NCI-H226 (cell line): ENCODE measurements around the gene FAM149B1.
"Not testable (repeated sequence)": the region's sequence is repeated elsewhere in the genome, so short reads cannot be mapped to it uniquely, and the experiment has no call there.

Experiments used
- DNase-seq: peaks from one replicate; pipeline ENCODE4 v3.0.0-alpha.2; 2015

Gene FAM149B1

DNA sequence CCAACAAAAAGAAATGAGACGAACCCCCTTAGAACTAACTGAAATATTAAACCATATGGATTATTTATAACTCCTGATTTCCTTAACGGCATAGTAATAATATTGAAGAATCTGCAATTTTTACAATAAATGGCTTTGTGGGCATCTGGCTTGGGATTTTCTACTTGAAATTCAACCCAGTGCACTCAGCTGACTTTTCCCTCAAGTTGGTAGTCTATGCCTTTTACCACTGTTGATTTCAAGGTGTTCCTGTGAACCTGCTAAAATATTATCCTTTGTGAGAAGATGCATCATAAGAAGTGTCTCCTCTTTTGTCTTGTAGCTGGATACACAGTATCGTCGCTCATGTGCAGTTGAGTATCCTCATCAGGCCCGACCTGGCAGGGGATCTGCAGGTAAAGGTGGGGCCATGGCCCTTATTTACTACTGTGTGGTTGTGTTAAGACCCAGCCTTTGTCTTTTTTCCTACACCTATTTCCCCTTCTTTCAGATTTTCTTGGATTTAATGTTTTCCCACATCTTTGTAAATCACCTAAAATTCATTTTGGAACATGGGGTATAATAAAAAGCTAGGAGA is 71.2 kb downstream of the FAM149B1 start:
- no peak for DNase-seq

DNA sequence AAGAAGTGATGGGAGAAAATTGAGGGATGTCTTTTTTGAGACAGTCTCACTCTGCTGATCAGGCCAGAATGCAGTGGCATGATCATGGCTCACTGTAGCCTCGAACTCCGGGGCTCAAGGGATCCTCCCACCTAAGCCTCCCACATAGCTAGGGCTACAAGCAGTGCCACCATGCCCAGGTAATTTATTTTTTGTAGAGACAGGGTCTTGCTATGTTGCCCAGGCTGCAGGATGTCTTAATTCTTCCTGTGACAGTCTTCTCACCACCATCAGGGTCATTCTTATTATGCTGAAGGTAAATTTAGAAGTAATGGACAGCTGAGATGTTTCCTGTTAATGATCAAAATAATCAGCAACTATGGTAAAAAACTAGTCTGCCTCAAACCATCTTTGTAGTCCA is 72.0 kb downstream of the FAM149B1 start:
- no peak for DNase-seq

DNA sequence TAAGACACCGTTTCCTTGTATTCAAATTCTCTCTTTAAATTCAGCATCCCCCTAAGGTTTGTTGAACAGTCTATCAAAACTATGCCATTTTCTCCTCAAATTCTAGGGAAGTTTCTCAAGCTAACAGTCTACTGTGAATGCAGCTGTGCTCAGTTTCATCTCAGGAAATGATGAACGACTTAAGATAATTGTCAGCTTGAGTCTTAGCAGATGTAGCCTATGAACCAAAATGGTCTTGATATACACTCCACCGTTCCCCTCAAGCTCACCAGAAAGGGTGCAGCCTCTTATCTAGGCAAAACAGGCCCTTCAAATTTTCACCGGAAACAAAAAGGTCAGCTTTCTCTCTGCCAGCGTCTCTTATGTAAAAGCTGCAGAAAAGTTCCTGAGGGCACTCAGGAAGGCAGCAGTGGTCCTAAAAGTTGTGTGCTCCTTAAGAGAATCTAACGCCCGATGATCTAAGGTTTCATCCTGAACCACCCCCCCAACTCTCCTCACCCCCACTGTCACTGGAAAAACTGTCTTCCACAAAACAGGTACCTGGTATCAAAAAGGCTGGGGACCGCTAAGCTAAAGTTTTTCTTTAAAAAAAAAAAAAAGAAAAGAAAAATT is 77.1 kb downstream of the FAM149B1 start:
- no peak for DNase-seq

DNA sequence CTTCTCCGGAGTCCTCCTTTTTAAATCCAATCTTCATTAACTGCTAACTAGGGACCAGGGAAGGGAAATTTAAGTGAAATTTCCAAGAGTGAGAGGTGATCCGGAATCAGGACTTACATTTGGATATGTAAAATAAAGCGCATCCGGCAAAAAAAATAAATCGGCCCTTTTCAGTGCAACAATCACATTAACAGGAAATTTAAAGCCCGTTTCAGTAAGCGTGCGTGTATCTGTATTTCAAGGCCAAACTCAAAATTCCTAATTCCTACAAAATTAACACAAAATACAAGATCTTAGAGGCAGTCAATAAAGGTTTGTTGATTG is 78.4 kb downstream of the FAM149B1 start:
- DNase-seq = no peak

DNA sequence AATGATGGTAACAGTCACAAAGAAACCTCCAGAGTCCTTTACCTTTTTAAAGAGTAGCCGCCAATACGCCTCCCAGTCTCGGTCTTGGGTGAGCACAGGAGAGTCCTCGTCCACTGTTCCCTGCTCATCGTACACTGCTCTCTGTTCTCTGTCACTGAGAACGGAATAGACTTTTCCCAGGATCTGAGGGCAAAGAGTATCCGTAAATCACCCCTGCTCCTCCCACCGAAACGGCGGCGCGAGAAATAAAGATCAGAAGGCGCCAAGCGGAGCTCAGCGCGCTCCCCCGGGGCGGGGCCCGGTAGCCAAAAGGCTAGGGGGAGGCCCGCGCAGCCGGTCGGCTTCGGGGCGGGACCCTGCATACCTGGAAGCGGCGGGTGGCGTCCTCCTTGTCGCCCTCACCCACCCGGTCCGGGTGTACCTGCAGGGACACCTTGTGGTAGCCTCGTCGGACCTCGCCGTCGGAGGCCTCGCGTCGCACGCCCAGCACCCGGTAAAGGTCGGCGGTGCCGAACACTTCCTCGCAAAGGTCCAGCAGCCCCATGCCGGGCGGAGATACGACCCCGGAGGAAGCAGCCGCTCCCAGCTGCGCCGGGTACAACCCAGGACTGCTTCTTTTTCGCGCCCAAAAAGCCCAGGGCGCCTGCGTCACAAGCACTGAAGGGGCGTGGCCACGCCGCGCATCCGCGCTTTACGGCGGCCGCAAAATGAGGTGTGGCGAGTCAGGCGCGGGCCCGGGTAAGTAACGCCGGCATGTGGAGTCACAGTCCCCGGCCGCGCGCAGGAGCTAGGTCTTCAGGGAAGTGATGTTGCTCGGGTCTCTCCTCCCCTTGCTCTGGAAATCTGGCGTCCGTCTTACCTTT is 79.0 kb downstream of the FAM149B1 start, which contains the start of gene DNAJC9:
Gene DNAJC9 (minus strand): TSS at position 610 of the 863 bp plus-strand sequence. CDS start 66 bp downstream, at position 544.
- peak; percentile 86 for DNase-seq

DNA sequence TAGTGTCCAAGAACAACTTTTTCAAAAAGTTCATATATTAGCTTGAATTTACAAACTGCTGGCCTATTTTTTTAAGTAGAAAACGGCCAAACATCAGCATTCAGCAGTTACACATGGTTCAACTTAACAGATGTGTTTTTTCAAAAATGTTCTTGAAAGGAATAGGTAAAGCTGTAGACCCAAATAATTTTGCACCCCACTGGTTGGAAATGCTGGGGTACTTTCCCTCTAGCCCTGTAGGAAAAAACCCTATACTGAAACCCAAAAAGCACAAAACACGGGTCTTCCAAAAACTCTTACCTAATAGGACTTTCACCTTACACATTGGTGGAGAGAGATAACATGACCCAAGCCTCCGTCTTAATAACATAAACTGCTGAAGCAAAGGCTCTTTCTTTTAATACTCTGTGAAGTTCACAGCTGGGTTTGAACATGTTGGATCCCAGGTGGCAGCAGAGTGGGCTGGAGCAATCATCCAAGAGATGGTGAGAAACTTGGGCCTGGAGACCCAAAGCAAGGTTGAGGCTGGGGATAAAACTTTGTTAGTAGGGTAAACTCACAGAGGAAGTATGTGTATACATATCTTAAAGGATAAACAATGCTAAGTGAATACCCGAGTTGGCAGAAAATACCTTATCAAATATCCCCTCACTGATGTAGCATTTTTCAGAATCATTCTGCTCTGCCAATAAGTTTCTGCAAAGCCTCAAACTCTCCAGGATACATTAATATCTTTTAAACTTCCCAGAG is 79.8 kb downstream of the FAM149B1 start:
- DNase-seq = no peak

DNA sequence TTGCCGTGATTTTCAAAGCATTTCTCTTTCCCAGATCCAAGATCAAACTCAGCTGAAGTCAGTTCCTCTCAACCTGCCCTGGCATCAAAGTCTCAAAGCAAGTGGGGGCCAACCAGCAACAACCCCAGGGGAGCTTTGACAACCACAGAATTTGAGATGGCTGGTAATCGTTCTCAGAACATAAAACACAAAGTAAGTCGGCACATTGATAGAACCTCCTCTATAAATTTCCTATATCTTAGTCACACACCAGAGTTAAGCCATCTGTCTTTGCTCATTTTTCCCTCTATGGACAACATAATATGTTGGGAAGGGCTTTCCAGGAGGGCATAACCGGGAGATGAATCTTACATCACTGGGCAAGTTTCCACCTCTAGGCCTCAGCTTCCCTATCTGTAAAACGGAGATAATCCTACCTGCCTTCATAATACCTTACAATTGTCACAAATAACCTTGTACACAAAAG is 80.4 kb downstream of the FAM149B1 start:
- DNase-seq = no peak

DNA sequence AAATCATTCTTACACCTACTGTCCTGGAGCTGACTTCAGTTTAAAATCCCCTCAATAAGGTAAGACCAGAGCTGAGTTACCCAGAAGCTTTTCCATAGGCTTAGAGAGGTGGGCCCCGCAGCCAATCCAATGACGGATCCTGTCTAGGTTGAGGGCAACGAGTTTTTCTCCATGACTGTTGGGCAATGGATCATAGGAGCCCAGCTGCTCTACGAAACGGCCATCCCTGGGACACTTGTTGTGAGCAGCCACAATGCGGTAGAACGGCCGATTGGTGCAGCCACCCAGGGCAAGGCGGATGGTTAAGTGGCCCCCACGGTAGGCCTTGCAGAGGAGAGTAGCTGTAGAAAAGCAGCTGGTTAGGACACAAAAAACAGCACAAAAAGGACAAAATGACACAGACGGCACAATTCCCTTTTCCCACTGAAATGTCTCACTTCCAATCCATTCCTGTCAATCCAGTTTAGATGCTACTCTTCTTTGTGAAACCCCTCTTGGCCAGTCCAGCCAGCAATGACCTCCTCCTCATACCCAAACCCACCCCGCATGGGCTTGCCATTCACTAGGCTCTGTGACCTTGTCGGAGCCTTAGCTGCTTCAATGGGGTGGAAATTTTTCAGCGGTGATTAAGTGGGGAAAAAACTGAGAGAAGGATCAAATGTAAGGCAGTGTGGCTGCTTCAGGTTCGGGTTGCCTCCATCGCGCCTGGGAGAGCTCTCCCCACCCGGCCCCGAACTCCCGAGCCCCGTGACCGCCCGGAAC is 83.9 kb downstream of the FAM149B1 start:
- DNase-seq = no peak

DNA sequence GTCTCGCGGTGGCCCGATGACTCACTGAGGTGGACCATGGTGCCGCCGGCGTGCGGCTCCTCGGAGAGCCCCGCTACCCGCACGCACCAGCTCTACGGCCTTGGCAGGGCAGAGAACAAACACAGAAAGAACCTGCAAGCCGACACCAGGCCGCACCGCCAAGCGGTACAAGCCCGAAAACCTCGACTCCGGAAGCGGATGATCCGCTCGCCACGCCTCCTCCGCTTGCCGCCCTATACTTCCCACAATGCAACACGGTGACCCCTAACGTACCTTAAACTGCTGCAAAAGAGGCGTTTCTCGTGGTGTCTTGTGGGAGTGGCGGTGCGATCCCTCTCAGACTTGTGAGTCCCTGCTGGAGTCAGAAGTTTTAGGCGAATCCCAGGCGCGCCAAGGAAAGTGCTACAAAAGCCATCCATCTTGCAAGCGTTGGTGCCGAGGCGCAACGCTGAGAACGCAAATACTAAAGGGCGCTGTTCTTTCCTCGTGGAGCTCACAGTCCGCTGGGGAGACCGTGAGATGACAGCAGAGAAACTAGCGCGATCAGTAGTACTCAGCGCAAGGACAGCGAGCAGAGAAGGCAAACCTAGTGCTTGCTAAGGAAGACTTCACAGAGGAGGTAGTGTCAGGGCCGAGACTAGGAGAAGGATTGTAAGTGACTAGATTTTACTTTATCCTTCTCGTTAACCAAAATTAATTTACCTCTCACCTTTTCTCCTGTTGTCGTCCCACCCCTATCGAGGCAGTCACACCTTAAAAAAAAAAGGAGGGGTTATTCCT is 84.7 kb downstream of the FAM149B1 start, which contains the start of gene MRPS16:
Gene MRPS16 (minus strand): TSS at position 200 of the 780 bp plus-strand sequence. CDS start 162 bp downstream, at position 38.
- DNase-seq = peak; percentile 96

DNA sequence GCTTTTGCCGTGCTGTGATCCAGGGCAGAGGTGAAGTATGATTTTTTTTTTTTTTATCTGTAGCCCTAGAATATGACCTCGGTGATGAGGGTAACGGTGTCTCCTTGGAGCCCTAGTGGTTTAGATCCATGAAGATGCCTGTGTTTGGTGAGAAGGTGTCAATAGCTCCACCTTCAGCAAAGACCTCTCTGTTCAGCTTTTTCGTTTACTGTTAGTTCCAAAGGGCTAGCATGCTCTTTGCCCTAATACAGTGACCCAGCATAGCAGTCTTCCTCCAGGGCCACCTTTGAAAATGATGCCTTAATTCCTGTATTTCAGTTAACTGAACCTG is 85.3 kb downstream of the FAM149B1 start:
- no peak for DNase-seq

DNA sequence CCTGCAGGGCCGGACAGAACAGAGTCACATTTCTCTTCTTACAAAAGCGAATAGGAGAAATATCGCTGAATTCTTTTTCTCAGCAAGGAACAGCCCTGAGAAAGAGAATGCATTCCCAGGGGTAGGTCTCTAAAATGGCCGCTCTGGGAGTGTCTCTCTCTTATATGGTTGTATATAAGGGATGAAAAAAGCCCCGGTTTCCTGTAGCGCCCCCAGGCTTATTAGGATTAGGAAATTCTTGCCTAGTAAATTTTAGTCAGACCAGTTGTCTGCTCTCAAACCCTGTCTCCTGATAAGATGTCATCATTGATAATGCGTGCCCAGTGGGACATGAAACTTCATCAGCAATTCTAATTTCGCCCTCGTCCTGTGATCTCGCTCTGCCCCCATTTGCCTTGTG is 90.7 kb downstream of the FAM149B1 start:
- DNase-seq = not testable (repeated sequence)

DNA sequence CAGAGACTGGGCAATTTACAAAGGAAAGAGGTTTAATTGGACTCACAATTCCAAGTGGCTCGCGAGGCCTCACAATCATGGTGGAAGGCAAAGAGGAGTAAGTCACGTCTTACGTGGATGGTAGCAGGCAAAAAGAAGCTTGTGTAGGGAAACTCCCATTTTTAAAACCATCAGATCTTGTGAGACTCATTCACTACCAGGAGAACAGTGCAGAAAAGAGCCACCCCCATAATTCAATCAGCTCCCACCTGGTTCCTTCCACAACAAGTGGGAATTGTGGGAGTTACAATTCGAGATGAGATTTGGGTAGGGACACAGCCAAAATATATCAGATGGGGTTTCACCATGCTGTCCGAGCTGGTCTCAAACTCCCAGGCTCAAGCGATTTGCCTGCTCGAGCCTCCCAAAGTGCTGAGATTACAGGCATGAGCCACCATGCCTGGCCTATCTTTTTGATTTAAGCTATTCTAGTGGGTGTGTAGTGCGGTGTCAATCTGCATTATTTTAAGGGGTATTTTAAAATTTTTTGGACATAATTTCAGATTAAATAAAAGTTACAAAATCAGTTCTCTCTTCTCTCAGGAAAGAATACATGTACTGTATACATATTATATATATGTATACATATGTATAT is 93.6 kb downstream of the FAM149B1 start:
- no peak for DNase-seq

DNA sequence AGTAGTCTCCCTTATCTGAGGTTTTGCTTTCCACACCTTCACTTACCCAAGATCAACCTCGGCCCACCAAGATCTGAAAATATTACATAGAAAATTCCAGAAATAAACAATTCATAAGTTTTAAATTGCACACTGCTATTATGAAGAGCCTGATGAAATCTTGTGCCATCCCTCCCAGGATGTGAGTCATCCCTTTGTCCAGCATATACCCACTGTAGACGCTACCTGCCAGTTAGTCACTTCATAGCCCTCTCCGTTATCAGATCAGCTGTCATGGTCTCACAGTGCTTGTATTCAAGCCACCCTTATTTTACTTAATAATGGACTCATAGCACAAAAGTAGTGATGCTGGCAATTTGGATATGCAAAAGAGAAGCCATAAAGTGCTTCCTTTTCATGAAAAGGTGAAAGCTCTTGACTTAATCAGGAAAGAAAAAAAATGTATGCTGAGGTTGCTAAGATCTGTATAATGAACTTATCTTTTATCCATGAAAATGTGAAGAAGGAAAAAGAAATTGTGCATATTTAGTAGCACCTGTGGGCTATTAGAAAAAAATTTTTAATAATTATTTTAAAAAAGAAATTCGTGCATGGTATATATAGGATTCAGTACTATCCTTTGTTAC is 94.3 kb downstream of the FAM149B1 start:
- peak; percentile 90 for DNase-seq

DNA sequence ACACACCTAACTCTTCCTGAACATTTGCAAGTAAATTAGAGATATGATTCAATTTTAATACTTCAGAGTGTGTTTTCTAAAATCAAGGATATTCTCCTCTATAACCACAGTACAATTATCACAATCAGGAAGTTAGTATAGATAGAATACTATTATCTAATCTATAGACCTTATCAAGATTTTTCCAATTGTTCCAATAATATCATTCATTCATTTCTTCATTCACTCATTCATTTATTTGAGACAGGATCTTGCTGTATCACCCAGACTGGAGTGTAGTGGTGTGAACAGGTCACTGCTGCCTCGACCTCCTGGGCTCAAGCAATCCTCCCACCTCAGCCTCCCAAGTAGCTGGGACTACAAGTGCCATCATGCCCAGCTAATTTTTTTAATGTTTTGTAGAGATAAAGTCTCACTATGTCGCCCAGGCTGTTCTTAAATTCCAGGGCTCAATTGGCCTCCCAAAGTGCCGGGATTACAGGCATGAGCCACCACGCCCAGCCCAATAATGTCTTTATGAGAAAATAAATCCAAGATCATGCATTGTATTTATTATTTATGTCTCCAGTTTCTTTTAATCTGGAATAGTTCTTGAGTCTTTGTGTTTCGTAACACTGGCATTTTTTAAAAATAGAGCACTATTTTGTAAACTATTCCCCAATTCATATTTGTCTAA is 95.1 kb downstream of the FAM149B1 start:
- DNase-seq = no peak

DNA sequence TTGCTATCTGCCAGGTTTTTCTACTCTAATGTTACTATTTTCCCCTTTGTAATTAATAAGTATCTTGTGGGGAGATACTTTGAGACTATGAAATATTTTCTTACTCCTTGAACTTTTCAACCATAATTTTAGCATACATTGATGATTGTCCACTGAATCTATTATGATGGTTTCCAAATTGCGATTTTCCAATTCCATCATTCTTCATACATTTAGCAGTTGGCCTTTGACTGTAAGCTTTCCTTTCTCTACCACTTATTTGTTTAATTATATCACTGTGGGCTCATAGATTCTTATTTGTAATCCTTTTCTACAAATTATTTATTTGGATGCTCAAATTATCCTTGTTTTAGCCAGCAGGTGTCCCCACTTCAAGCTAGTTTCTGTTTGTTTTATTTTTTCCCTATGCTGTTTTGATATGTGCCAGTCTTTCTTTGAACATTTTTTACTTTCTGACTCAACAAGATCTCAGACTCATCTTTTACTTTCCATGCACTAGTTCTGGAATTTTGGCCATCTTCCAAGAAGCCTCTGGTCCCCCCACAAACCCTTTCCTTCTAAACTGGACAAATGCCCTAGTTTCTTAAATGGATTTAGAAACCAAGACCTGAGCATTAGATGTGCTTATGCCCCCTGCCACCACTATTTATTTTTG is 95.9 kb downstream of the FAM149B1 start:
- DNase-seq = peak; percentile 72

DNA sequence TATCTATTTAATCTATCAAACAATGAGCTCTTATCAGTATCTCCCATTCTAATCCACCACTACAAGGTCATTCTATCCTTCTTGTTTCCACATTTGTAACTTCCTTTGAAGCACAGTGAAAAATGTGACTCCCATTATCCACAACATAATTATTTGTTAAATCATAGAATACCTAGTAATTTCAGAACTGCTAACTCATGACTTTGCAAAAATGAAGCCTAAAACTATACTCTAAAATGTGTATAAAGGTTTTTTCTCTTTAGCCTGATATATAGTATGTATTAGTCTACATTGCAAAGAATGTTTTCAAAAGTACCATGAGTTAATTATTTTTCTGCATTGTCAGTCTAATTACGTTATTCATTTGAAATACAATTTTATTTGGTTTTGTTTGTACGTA is 96.5 kb downstream of the FAM149B1 start:
- DNase-seq = no peak

DNA sequence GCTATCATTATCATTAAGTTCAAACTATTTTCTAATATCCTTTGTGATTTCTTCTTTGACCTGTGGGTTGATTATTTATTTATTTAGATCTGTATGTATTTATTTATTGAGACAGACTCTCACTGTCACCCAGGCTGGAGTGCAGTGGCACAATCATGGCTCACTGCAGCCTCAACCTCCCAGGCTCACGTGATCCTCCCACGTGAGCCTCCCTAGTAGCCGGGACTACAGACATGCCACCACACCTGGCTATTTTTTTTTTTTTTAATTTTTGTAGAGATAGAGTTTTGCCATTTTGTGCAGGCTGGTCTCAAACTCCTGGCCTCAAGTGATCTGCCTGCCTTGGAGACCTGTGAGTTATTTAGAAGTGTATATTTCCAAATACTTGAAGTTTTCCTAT is 113.2 kb downstream of the FAM149B1 start:
- no peak for DNase-seq

DNA sequence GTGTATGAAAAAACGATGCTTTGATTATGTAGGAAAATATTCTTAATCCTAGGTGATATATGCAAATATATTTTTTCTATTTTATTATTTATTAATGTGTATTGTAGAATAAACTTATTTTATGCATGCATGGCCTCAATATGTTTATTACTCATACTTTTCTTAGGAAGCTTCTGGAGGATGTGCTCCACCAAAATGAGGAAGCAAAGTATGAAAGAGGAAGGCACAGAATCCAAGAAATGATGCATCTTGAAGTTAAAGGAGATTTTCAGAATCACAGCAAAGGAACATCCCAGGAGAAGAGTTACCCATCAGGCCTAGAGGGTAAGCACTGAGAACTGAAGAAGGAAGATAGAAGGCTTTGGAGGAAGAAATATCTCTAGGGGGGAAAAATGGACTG is 119.5 kb downstream of the FAM149B1 start:
- no peak for DNase-seq

DNA sequence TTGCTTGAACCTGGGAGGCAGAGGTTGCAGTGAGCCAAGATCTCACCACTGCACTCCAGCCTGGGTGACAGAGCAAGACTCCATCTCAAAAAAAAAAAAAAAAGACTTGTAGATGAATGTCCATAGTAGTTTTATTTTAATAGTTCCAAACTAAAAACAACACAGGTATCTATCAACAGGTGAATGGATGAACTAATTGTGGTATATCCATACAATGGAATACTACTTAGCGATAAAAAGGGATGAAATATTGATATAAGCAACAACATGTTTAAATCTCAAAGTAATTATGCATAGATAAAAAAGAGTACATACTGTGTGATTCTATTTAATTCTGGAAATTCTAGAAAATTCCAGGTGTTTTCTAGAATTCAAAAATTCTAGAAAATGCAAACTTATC is 122.0 kb downstream of the FAM149B1 start:
- DNase-seq = no peak

DNA sequence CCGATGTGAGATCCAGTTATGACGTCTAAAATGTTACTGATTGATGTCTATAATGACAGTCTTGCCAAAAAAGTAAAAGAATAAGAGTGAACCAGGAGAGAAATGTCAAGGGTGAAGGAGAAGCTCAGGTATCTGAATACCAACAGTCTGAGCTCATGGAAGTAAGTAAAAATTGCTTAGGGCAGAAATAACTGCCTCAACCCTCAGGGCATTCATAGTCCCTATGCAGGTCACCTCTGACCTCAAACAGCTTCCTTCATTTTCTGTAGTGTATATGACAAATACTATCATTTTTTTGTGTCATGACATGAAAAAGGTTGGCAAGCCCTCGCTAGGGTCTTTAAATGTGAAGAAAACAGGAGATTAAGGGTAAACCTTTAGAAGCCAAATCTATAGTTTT is 125.5 kb downstream of the FAM149B1 start:
- no peak for DNase-seq
